DND-41 (cell line): ENCODE measurements around the gene ANKMY1.

Source experiments
- CTCF ChIP-seq: IDR thresholded peaks from 2 replicates; pipeline ENCODE4 v1.5.1; 2012; ENCODE audit warnings: borderline replicate concordance, low read length, moderate library complexity, mild to moderate bottlenecking; ENCODE audit not compliant: poor library complexity, severe bottlenecking; ENCODE audit errors: extremely low read depth
- EZH2 ChIP-seq: IDR thresholded peaks from 3 replicates; pipeline ENCODE4 v1.6.1; 2012; ENCODE audit warnings: borderline replicate concordance, low read depth, mild to moderate bottlenecking, moderate library complexity, low read length, inconsistent platforms; ENCODE audit not compliant: severe bottlenecking

GRCh38 chr2:240452462-240453256 lies 105.1 kb downstream of the ANKMY1 start:
- TF ChIP-seq CTCF (no peak), EZH2 (no peak)
